HepG2 (cell line): ENCODE data around the gene NDUFA13. TPM values are rescaled to one million over a fixed set of nuclear protein-coding genes. Genes with fewer than 3 reads are reported as not detected.

ENCODE experiments used
- ARID2 ChIP-seq: sonication (generic); formaldehyde crosslinking; IDR thresholded peaks from 2 replicates; pipeline ENCODE4 v1.8.1; 2022; ENCODE audit warnings: mild to moderate bottlenecking, missing genetic modification reagents, borderline replicate concordance
- GPN1 ChIP-seq: sonication (generic); formaldehyde crosslinking; IDR thresholded peaks from 2 replicates; pipeline ENCODE4 v1.5.1; 2020; ENCODE audit warnings: missing genetic modification reagents, borderline replicate concordance
- KDM1A ChIP-seq: IDR thresholded peaks from 2 replicates; pipeline ENCODE4 v1.6.1; 2016; ENCODE audit warnings: missing compliant biosample characterization
- MAFF ChIP-seq: IDR thresholded peaks from 2 replicates; pipeline ENCODE4 v1.6.1; 2011; ENCODE audit warnings: low read depth, low read length, improper control_type of control experiment
- MAZ ChIP-seq, 2 experiments: sonication (generic) in 1 of 2; formaldehyde crosslinking in 1 of 2; IDR thresholded peaks; 2 replicates each; pipeline versions ENCODE4 v1.5.0 to v1.6.1; 2012 to 2020; ENCODE audit warnings: low read depth in 2 of 2, mild to moderate bottlenecking in 2 of 2, borderline replicate concordance in 1 of 2, improper control_type of control experiment in 1 of 2, low read length in 1 of 2, missing genetic modification reagents in 1 of 2, moderate library complexity in 1 of 2
- MBNL3 ChIP-seq: fragments of 250-450 bp; sonication (Bioruptor Pico); conservative IDR thresholded peaks from 2 replicates; pipeline ENCODE4 v1.8.0; 2022; ENCODE audit warnings: mild to moderate bottlenecking, inconsistent platforms
- PHF5A ChIP-seq: IDR thresholded peaks from one replicate; pipeline ENCODE4 v1.6.1; 2018; ENCODE audit warnings: low read depth, missing genetic modification reagents; ENCODE audit not compliant: unreplicated experiment
- PITX1 ChIP-seq: sonication (generic); formaldehyde crosslinking; IDR thresholded peaks from 2 replicates; pipeline ENCODE4 v1.5.1; 2020; ENCODE audit warnings: mild to moderate bottlenecking, missing genetic modification reagents
- POLR2A ChIP-seq, 2 experiments: IDR thresholded peaks; 2 replicates each; pipeline ENCODE4 v1.6.1; 2011; ENCODE audit warnings: low read depth in 2 of 2, low read length in 2 of 2, mild to moderate bottlenecking in 1 of 2, moderate library complexity in 1 of 2; ENCODE audit not compliant: insufficient read depth in 1 of 2
- RFXAP ChIP-seq: sonication (generic); formaldehyde crosslinking; IDR thresholded peaks from 2 replicates; pipeline ENCODE4 v1.4.0; 2020; ENCODE audit warnings: missing genetic modification reagents, borderline replicate concordance
- SMAD1 ChIP-seq: sonication (generic); formaldehyde crosslinking; IDR thresholded peaks from 2 replicates; pipeline ENCODE4 v1.4.0; 2020; ENCODE audit warnings: missing genetic modification reagents, low read depth, mild to moderate bottlenecking, borderline replicate concordance
- TP53 ChIP-seq: sonication (generic); formaldehyde crosslinking; conservative IDR thresholded peaks from 2 replicates; pipeline ENCODE4 v1.4.0; 2020; ENCODE audit warnings: missing genetic modification reagents
- ZNF124 ChIP-seq: sonication (generic); formaldehyde crosslinking; IDR thresholded peaks from 2 replicates; pipeline ENCODE4 v1.4.0; 2020; ENCODE audit warnings: missing genetic modification reagents
- ZNF205 ChIP-seq: IDR thresholded peaks from 2 replicates; pipeline ENCODE4 v1.6.1; 2018; ENCODE audit warnings: missing biosample characterization, missing genetic modification reagents
- ZNF563 ChIP-seq: sonication (generic); formaldehyde crosslinking; IDR thresholded peaks from 2 replicates; pipeline ENCODE4 v1.8.0; 2022; ENCODE audit warnings: mild to moderate bottlenecking, moderate library complexity, missing genetic modification reagents
- ZNF737 ChIP-seq: sonication (generic); formaldehyde crosslinking; IDR thresholded peaks from 2 replicates; pipeline ENCODE4 v1.5.0; 2020; ENCODE audit warnings: missing genetic modification reagents, mild to moderate bottlenecking, borderline replicate concordance
- ZNF883 ChIP-seq: sonication (generic); formaldehyde crosslinking; IDR thresholded peaks from 2 replicates; pipeline ENCODE4 v1.5.1; 2020; ENCODE audit warnings: mild to moderate bottlenecking, missing genetic modification reagents; ENCODE audit errors: not compliant biosample characterization
- ZSCAN20 ChIP-seq: sonication (generic); formaldehyde crosslinking; IDR thresholded peaks from 2 replicates; pipeline ENCODE4 v1.4.0; 2020; ENCODE audit warnings: missing genetic modification reagents, mild to moderate bottlenecking, borderline replicate concordance
- polyA plus RNA-seq, 8 experiments: library from polyadenylated mRNA; depleted of rRNA in 3 of 8; stranded (reverse) in 7 of 8; unstranded in 1 of 8; fragments of >200 nt; fragmentation: Illumina TruSeq in 4 of 8; extraction: Trizol in 4 of 8; gene quantifications; 2 replicates each; pipeline versions ENCODE4 v1.2.1 to v1.2.3, GENCODE V29; 2011 to 2016; ENCODE audit warnings: low read depth in 4 of 8, missing spikeins in 1 of 8, mixed read lengths in 1 of 8; ENCODE audit not compliant: insufficient read depth in 1 of 8
- total RNA-seq, 5 experiments: library from RNA; depleted of rRNA; stranded (reverse); fragments of >200 nt; fragmentation: Illumina TruSeq; extraction: Trizol; gene quantifications; 2 replicates each; pipeline ENCODE4 v1.2.3, GENCODE V29; 2016; ENCODE audit warnings: low read depth in 1 of 5
- TF ChIP-seq, protein P1 (sequence below): sonication (generic); formaldehyde crosslinking; IDR thresholded peaks from 2 replicates; pipeline ENCODE4 v1.9.0; 2021; ENCODE audit warnings: missing genetic modification reagents, mild to moderate bottlenecking, borderline replicate concordance
- TF ChIP-seq, protein P2 (sequence below): sonication (generic); formaldehyde crosslinking; IDR thresholded peaks from 2 replicates; pipeline ENCODE4 v1.5.0; 2020; ENCODE audit warnings: mild to moderate bottlenecking, missing genetic modification reagents
- TF ChIP-seq, protein P3 (sequence below): sonication (generic); formaldehyde crosslinking; IDR thresholded peaks from 2 replicates; pipeline ENCODE4 v1.5.1; 2020; ENCODE audit warnings: mild to moderate bottlenecking, missing genetic modification reagents, moderate library complexity
- TF ChIP-seq, protein P4 (sequence below): sonication (generic); formaldehyde crosslinking; IDR thresholded peaks from 2 replicates; pipeline ENCODE4 v1.4.0; 2020; ENCODE audit warnings: low read depth, mild to moderate bottlenecking, missing genetic modification reagents

NDUFA13 gene
- total and polyA plus RNA-seq, 2 of the 13 experiments (the other 11 are each of a cell fraction or from before 2014, with no cell fraction given) = 337 to 366 TPM

DNA sequence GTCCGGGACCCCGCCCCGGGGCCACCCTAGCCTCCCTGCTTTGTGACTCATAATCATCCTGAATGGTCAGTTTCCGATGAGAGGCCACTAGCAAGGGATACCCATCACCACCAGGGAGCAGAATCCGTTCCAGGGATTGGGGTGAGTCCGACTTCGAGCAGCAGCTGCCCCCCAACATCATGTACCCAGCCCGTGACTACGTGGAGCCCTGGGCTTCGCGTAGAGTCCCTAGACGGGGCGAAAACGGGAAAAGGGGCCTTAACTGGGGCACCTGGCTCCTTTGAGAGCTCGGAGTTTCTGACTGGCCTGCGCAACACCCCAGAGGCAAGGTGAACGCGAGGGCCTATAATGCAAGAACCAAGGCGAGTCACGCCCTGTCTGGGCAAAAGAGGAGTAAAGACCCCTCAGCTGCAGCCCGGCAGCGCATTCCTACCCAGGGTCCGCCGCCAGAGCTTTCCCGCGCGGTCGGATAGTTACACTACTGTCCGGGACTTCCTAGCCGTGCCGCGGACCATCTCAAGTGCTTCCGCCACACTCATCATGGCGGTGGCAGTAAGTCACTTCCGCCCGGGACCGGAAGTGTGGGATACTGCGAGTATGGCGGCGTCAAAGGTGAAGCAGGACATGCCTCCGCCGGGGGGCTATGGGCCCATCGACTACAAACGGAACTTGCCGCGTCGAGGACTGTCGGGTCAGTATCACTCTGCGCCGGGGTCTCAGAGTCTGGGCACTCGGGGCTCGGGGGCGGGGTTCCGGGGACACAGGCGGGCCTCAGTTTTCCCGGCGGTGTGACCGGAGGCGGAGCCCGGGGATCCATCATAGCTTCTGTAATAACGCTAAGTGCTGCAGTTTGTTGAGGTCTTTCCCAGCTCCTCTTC is at the start of gene NDUFA13 (continued):
- no peak for TF ChIP-seq PHF5A (CRISPR knock-in tag)
- TF ChIP-seq GPN1 (CRISPR knock-in tag) = no peak
- TF ChIP-seq, protein P1, sequence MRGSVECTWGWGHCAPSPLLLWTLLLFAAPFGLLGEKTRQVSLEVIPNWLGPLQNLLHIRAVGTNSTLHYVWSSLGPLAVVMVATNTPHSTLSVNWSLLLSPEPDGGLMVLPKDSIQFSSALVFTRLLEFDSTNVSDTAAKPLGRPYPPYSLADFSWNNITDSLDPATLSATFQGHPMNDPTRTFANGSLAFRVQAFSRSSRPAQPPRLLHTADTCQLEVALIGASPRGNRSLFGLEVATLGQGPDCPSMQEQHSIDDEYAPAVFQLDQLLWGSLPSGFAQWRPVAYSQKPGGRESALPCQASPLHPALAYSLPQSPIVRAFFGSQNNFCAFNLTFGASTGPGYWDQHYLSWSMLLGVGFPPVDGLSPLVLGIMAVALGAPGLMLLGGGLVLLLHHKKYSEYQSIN (CRISPR knock-in tag) = no peak
- TF ChIP-seq, protein P2, sequence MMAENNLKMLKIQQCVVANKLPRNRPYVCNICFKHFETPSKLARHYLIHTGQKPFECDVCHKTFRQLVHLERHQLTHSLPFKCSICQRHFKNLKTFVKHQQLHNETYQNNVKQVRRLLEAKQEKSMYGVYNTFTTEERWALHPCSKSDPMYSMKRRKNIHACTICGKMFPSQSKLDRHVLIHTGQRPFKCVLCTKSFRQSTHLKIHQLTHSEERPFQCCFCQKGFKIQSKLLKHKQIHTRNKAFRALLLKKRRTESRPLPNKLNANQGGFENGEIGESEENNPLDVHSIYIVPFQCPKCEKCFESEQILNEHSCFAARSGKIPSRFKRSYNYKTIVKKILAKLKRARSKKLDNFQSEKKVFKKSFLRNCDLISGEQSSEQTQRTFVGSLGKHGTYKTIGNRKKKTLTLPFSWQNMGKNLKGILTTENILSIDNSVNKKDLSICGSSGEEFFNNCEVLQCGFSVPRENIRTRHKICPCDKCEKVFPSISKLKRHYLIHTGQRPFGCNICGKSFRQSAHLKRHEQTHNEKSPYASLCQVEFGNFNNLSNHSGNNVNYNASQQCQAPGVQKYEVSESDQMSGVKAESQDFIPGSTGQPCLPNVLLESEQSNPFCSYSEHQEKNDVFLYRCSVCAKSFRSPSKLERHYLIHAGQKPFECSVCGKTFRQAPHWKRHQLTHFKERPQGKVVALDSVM (CRISPR knock-in tag) = 0 out of 2 replicates have a peak, but pooled peaks have one; percentile 57
- peak; percentile 86; the same call in 1 of the 2 replicates for TF ChIP-seq ZNF563 (CRISPR knock-in tag)
- no peak for TF ChIP-seq TP53 (CRISPR knock-in tag)
- no peak for TF ChIP-seq SMAD1 (CRISPR knock-in tag)
- TF ChIP-seq MAFF = no peak
- TF ChIP-seq PITX1 (CRISPR knock-in tag) = no peak
- TF ChIP-seq, protein P3, sequence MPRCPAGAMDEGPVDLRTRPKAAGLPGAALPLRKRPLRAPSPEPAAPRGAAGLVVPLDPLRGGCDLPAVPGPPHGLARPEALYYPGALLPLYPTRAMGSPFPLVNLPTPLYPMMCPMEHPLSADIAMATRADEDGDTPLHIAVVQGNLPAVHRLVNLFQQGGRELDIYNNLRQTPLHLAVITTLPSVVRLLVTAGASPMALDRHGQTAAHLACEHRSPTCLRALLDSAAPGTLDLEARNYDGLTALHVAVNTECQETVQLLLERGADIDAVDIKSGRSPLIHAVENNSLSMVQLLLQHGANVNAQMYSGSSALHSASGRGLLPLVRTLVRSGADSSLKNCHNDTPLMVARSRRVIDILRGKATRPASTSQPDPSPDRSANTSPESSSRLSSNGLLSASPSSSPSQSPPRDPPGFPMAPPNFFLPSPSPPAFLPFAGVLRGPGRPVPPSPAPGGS (CRISPR knock-in tag) = peak; percentile 84
- TF ChIP-seq ZSCAN20 (CRISPR knock-in tag) = 0 out of 2 replicates have a peak, but pooled peaks have one; percentile 60
- no peak for TF ChIP-seq ARID2 (CRISPR knock-in tag)
- TF ChIP-seq RFXAP (CRISPR knock-in tag) = peak; percentile 80; the same call in 1 of the 2 replicates
- peak; percentile 88; the same call in 1 of the 2 replicates for TF ChIP-seq ZNF737
- TF ChIP-seq, protein P4, sequence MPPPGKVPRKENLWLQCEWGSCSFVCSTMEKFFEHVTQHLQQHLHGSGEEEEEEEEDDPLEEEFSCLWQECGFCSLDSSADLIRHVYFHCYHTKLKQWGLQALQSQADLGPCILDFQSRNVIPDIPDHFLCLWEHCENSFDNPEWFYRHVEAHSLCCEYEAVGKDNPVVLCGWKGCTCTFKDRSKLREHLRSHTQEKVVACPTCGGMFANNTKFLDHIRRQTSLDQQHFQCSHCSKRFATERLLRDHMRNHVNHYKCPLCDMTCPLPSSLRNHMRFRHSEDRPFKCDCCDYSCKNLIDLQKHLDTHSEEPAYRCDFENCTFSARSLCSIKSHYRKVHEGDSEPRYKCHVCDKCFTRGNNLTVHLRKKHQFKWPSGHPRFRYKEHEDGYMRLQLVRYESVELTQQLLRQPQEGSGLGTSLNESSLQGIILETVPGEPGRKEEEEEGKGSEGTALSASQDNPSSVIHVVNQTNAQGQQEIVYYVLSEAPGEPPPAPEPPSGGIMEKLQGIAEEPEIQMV = peak; percentile 98
- TF ChIP-seq MBNL3 (CRISPR knock-in tag) = no peak
- TF ChIP-seq KDM1A (CRISPR knock-in tag) = no peak
- no peak for TF ChIP-seq ZNF205
- TF ChIP-seq ZNF124 (CRISPR knock-in tag) = peak; percentile 62; the same call in 1 of the 2 replicates
- TF ChIP-seq MAZ (IDR thresholded peaks at IDR 0.05; ENCODE audit: borderline replicate concordance, low read depth, low read length) = no peak
- TF ChIP-seq MAZ (CRISPR knock-in tag; IDR thresholded peaks at IDR 0.05; ENCODE audit: low read depth) = peak; percentile 71
- peak; percentile 84 to 91 for TF ChIP-seq POLR2A (IDR thresholded peaks at IDR 0.05; ENCODE audit: insufficient read depth in 1 of 2, low read depth in 2 of 2, low read length in 2 of 2)
- TF ChIP-seq ZNF883 (CRISPR knock-in tag) = peak; percentile 73
